ENCODE measurements around the gene PRKACA. TPM values are rescaled to one million over a fixed set of nuclear protein-coding genes. Genes with fewer than 3 reads are reported as not detected.
"Not testable (repeated sequence)": the region's sequence is repeated elsewhere in the genome, so short reads cannot be mapped to it uniquely, and the experiment has no call there.

Gene PRKACA
- total RNA-seq, 1 donor from 2014 or later: 36.5 TPM

- DNase-seq (ENCODE audit: low read depth in 2 of 2): no peak
These were observed 47.1 kb downstream of the PRKACA start for GRCh38 chr19:14070268-14071050.

- no peak for DNase-seq (ENCODE audit: low read depth in 2 of 2)
These were observed 51.4 kb downstream of the PRKACA start for GRCh38 chr19:14066134-14066533.

- no peak for DNase-seq (ENCODE audit: low read depth in 2 of 2)
These were observed 54.5 kb downstream of the PRKACA start for GRCh38 chr19:14063105-14063504.

GRCh38 chr19:14062558-14062855 is 55.1 kb downstream of the PRKACA start:
- no peak for DNase-seq (ENCODE audit: low read depth in 2 of 2)

GRCh38 chr19:14061751-14062557 is 55.6 kb downstream of the PRKACA start, which contains the start of gene PALM3:
TSS of gene PALM3 (minus strand) at chr19:14062076. CDS start at chr19:14061980, 96 bp downstream.
- DNase-seq (ENCODE audit: low read depth in 2 of 2): no peak

- no peak for DNase-seq (ENCODE audit: low read depth in 2 of 2)
These were observed 56.3 kb downstream of the PRKACA start for GRCh38 chr19:14061081-14061749.

- DNase-seq (ENCODE audit: low read depth in 2 of 2): no peak
These were observed 57.9 kb downstream of the PRKACA start for GRCh38 chr19:14059652-14060155.

- DNase-seq (ENCODE audit: low read depth in 2 of 2): no peak
These were observed 58.5 kb downstream of the PRKACA start for GRCh38 chr19:14059093-14059480.

GRCh38 chr19:14058182-14059092 is 59.1 kb downstream of the PRKACA start:
- DNase-seq (ENCODE audit: low read depth in 2 of 2): no peak

- no peak for DNase-seq (ENCODE audit: low read depth in 2 of 2)
These were observed 60.7 kb downstream of the PRKACA start for GRCh38 chr19:14056741-14057356.

GRCh38 chr19:14056069-14056666 is 61.4 kb downstream of the PRKACA start:
- no peak for DNase-seq (ENCODE audit: low read depth in 2 of 2)

- no peak for DNase-seq (ENCODE audit: low read depth in 2 of 2)
These were observed 62.2 kb downstream of the PRKACA start for GRCh38 chr19:14055396-14055795.

GRCh38 chr19:14054721-14055120 is 62.8 kb downstream of the PRKACA start:
- no peak for DNase-seq (ENCODE audit: low read depth in 2 of 2)

GRCh38 chr19:14054099-14054498 is 63.5 kb downstream of the PRKACA start:
- no peak for DNase-seq (ENCODE audit: low read depth in 2 of 2)

- DNase-seq (ENCODE audit: low read depth in 2 of 2): no peak
These were observed 64.1 kb downstream of the PRKACA start for GRCh38 chr19:14053500-14053899.

- DNase-seq (ENCODE audit: low read depth in 2 of 2): no peak
These were observed 64.5 kb downstream of the PRKACA start for GRCh38 chr19:14053032-14053431.

GRCh38 chr19:14052470-14052869 is 65.1 kb downstream of the PRKACA start:
- no peak for DNase-seq (ENCODE audit: low read depth in 2 of 2)

GRCh38 chr19:14051980-14052379 is 65.6 kb downstream of the PRKACA start:
- no peak for DNase-seq (ENCODE audit: low read depth in 2 of 2)

- DNase-seq (ENCODE audit: low read depth in 2 of 2): not testable (repeated sequence)
These were observed 66.6 kb downstream of the PRKACA start for GRCh38 chr19:14050961-14051360.

- no peak for DNase-seq (ENCODE audit: low read depth in 2 of 2)
These were observed 67.0 kb downstream of the PRKACA start for GRCh38 chr19:14050512-14050911.

Measured in dermis microvascular lymphatic vessel endothelial cell (primary cell).